LNCAP (cell line): Measurements from ENCODE around the gene PCSK7.

Experiments used
- CTCF ChIP-seq: fragments of 450-650 bp; IDR thresholded peaks from 2 replicates; pipeline ENCODE4 v1.5.1; 2017; ENCODE audit warnings: mild to moderate bottlenecking

The PCSK7 gene

DNA sequence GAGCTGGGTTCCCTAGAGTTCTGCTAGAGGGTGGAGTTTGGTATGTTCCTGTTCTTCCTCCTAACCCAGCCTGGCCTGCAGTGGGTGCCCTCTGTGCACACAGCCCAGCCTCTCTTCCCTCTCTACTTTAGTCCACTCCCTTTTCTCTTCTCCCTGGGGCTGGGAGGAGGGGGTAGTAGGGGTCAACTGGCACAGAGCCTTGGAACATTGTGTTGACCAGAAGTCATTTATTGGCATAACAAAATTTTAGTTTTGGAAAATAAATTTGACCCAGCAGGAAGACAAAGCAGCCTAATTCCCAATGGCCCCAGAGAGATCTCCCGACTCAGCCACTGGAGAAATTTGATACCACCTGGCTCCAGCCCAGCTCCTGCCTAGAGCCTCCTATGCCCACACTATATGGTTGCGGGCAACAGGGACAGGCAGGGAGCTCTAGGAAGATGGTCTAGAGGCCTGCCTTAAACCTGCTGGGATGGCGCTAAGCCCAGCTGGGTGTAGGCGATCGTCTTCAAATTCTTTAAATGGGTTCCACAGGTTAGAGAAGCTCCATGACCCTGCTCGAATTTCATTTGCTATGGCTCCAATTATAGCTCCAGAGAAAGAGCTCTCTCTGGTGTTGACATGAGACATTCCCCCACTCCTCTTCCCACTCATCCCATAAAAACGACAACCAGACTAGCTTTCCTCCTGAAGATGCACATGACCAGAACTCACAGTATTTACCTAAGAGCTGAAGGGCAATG lies 9.9 kb downstream of the PCSK7 start:
- TF ChIP-seq CTCF = no peak

- no peak for TF ChIP-seq CTCF
Measured at GRCh38 chr11:117220999-117221774, 10.7 kb downstream of the PCSK7 start.

GRCh38 chr11:117220568-117220967 lies 11.3 kb downstream of the PCSK7 start:
- no peak for TF ChIP-seq CTCF

DNA sequence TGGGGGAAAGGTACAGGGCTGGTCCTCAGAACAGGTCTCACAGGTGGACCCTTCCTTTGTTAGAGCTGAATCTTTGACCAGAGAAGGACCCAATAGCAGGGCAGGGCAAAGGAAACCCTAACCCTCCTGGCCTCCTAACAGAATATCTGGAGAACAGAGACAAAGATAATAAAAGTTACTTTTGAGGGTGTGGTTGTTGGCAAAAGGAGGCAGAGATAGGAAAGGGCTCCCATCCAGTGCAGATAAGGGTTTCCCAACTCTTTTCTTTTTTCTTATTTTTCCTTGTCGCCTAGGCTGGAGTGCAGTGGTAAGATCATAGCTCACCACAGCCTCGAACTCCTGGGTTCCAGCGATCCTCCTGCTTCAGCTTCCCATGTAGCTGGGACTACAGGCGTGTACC lies 11.9 kb downstream of the PCSK7 start:
- no peak for TF ChIP-seq CTCF

- TF ChIP-seq CTCF = no peak
Measured at GRCh38 chr11:117219455-117219854, 12.4 kb downstream of the PCSK7 start.

- no peak for TF ChIP-seq CTCF
Measured at GRCh38 chr11:117219001-117219400, 12.9 kb downstream of the PCSK7 start.

DNA sequence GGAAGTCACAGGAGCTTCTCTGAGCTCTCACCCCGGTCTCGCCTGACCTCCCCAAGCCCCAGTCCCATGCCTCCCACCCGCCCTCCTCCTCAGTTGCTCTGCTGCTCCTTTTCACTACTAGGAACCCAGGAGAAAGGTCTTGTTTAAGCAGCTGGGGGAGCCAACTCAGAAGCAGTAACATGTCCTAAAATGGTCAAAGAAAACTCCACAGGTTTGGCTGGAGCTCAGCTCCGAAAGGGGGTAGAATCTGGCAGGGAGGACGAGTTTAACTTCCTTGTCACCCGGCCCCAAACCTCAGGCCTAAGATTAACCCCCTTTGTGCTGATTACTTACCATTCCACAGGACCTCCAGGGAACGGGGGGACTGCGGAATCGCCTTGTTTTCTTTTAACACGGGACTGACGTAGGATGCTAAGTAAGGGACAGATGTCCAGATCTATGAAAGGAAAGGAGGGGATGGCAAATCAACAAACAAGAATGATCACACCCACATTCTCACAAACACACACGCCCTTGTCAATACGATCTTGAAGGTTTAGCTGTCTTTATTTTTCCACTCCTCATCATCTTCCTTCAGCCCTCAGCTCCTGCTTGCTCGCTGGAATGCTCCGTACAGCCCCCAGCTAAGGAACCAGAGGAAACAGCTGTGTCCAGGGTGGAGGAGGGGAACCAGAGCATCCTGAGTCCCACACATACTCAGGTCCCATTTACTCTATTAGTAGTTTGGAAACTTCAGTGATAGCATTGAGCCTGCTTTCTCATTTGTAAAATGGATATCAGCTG lies 13.5 kb downstream of the PCSK7 start:
- no peak for TF ChIP-seq CTCF
